SK-N-SH treated with all-trans-retinoic acid at 6 μM for 48 hours (cell line): ENCODE measurements around the gene PRPSAP2.

Experiments used
- ATAC-seq: fragments of 200-7000 bp; cut with Tn5 transposase; 3 replicates; pipeline ENCODE4 v1.9.1; 2020; ENCODE audit warnings: mild to moderate bottlenecking, moderate library complexity
- ARNTL ChIP-seq: fragments of 450-650 bp; formaldehyde crosslinking; IDR thresholded peaks from 2 replicates; pipeline ENCODE4 v1.5.0; 2020; ENCODE audit warnings: low read depth, mild to moderate bottlenecking, moderate library complexity, borderline replicate concordance
- BACH2 ChIP-seq: fragments of 250-450 bp; sonication (Bioruptor Pico); IDR thresholded peaks from 2 replicates; pipeline ENCODE4 v1.9.0; 2021; ENCODE audit warnings: mild to moderate bottlenecking, borderline replicate concordance
- CREB5 ChIP-seq: fragments of 250-450 bp; sonication (Bioruptor Pico); IDR thresholded peaks from 2 replicates; pipeline ENCODE4 v1.5.1; 2020; ENCODE audit warnings: low read depth, mild to moderate bottlenecking, moderate library complexity
- CSDC2 ChIP-seq: fragments of 250-450 bp; sonication (Bioruptor Pico); IDR thresholded peaks from 2 replicates; pipeline ENCODE4 v1.5.0; 2020; ENCODE audit warnings: mild to moderate bottlenecking, moderate library complexity
- CSRNP3 ChIP-seq: fragments of 250-450 bp; sonication (Bioruptor Pico); IDR thresholded peaks from 2 replicates; pipeline ENCODE4 v1.5.1; 2021; ENCODE audit warnings: mild to moderate bottlenecking, moderate library complexity
- GLIS3 ChIP-seq: fragments of 250-450 bp; sonication (Bioruptor Pico); IDR thresholded peaks from 2 replicates; pipeline ENCODE4 v1.5.0; 2020; ENCODE audit warnings: mild to moderate bottlenecking, moderate library complexity
- ISL1 ChIP-seq: fragments of 250-450 bp; sonication (Bioruptor Pico); IDR thresholded peaks from 2 replicates; pipeline ENCODE4 v2.1.2; 2022; ENCODE audit warnings: mild to moderate bottlenecking, moderate library complexity
- OSR1 ChIP-seq: fragments of 250-450 bp; sonication (Bioruptor Pico); IDR thresholded peaks from 2 replicates; pipeline ENCODE4 v1.8.0; 2022; ENCODE audit warnings: moderate library complexity, mild to moderate bottlenecking, inconsistent platforms
- PATZ1 ChIP-seq: fragments of 250-450 bp; sonication (Bioruptor Pico); IDR thresholded peaks from 2 replicates; pipeline ENCODE4 v1.8.0; 2020; ENCODE audit warnings: mild to moderate bottlenecking, moderate library complexity, borderline replicate concordance
- PPARA ChIP-seq: fragments of 250-450 bp; sonication (Bioruptor Pico); IDR thresholded peaks from 2 replicates; pipeline ENCODE4 v1.5.0; 2020; ENCODE audit warnings: mild to moderate bottlenecking, borderline replicate concordance
- RARB ChIP-seq: fragments of 250-450 bp; sonication (Bioruptor Pico); IDR thresholded peaks from 2 replicates; pipeline ENCODE4 v1.8.0; 2021; ENCODE audit warnings: mild to moderate bottlenecking, moderate library complexity
- SNAI2 ChIP-seq: fragments of 250-450 bp; sonication (Bioruptor Pico); IDR thresholded peaks from 2 replicates; pipeline ENCODE4 v1.5.0; 2020; ENCODE audit warnings: mild to moderate bottlenecking, moderate library complexity
- TCF4 ChIP-seq: fragments of 250-450 bp; sonication (Bioruptor Pico); IDR thresholded peaks from 2 replicates; pipeline ENCODE4 v1.8.0; 2021; ENCODE audit warnings: mild to moderate bottlenecking, moderate library complexity, borderline replicate concordance
- TSHZ2 ChIP-seq: fragments of 250-450 bp; sonication (Bioruptor Pico); IDR thresholded peaks from 2 replicates; pipeline ENCODE4 v1.5.0; 2020; ENCODE audit warnings: mild to moderate bottlenecking, moderate library complexity
- ZC3H10 ChIP-seq: fragments of 250-450 bp; sonication (Bioruptor Pico); IDR thresholded peaks from 2 replicates; pipeline ENCODE4 v1.5.1; 2021; ENCODE audit warnings: mild to moderate bottlenecking, moderate library complexity
- ZFP3 ChIP-seq: fragments of 250-450 bp; sonication (Bioruptor Pico); IDR thresholded peaks from 2 replicates; pipeline ENCODE4 v1.5.0; 2020; ENCODE audit warnings: mild to moderate bottlenecking, moderate library complexity
- ZFP30 ChIP-seq: fragments of 450-650 bp; formaldehyde crosslinking; IDR thresholded peaks from 2 replicates; pipeline ENCODE4 v1.5.0; 2022; ENCODE audit warnings: mild to moderate bottlenecking, moderate library complexity
- ZNF565 ChIP-seq: fragments of 450-650 bp; formaldehyde crosslinking; conservative IDR thresholded peaks from 2 replicates; pipeline ENCODE4 v1.5.0; 2020; ENCODE audit warnings: low read depth, mild to moderate bottlenecking, moderate library complexity
- ZNF70 ChIP-seq: fragments of 450-650 bp; formaldehyde crosslinking; IDR thresholded peaks from 2 replicates; pipeline ENCODE4 v1.5.0; 2020; ENCODE audit warnings: mild to moderate bottlenecking, moderate library complexity
- ZNF8 ChIP-seq: fragments of 450-650 bp; formaldehyde crosslinking; IDR thresholded peaks from 2 replicates; pipeline ENCODE4 v1.5.0; 2020; ENCODE audit warnings: mild to moderate bottlenecking, moderate library complexity

PRPSAP2 gene

GRCh38 chr17:18905226-18905625, 47.3 kb downstream of the PRPSAP2 start:
- no peak for ATAC-seq
- TF ChIP-seq TCF4 (no peak), CSDC2 (CRISPR knock-in tag) (no peak), ZC3H10 (CRISPR knock-in tag) (no peak)

GRCh38 chr17:18910326-18910725, 52.4 kb downstream of the PRPSAP2 start:
- no peak for ATAC-seq

GRCh38 chr17:18910881-18911280, 53.0 kb downstream of the PRPSAP2 start:
- TF ChIP-seq SNAI2 (CRISPR knock-in tag): no peak
- no peak for TF ChIP-seq GLIS3 (CRISPR knock-in tag)
- TF ChIP-seq ZFP3 (CRISPR knock-in tag): no peak
- no peak for TF ChIP-seq ZNF565
- TF ChIP-seq PATZ1 (CRISPR knock-in tag): no peak
- no peak for TF ChIP-seq CSDC2 (CRISPR knock-in tag)
- TF ChIP-seq, all 23 proteins: peak for 0
- ATAC-seq: no peak

More at GRCh38 chr17:18910326-18910725, 52.4 kb downstream of the PRPSAP2 start:
- TF ChIP-seq RARB (CRISPR knock-in tag): no peak
- TF ChIP-seq ZNF70 (CRISPR knock-in tag): no peak
- TF ChIP-seq ZNF565: no peak
- TF ChIP-seq ZFP3 (CRISPR knock-in tag): no peak
- no peak for TF ChIP-seq GLIS3 (CRISPR knock-in tag)
- TF ChIP-seq PATZ1 (CRISPR knock-in tag): no peak
- TF ChIP-seq ISL1 (CRISPR knock-in tag): no peak

- TF ChIP-seq ZNF565 (no peak), RARB (CRISPR knock-in tag) (no peak), ZNF70 (CRISPR knock-in tag) (no peak), ZNF8 (no peak), ZFP30 (CRISPR knock-in tag) (no peak), ARNTL (no peak), OSR1 (CRISPR knock-in tag) (no peak), ZFP3 (CRISPR knock-in tag) (no peak), ISL1 (CRISPR knock-in tag) (no peak), BACH2 (CRISPR knock-in tag) (no peak)
- no peak for ATAC-seq
Observed at GRCh38 chr17:18916816-18917500, 59.0 kb downstream of the PRPSAP2 start.

- no peak for ATAC-seq
- TF ChIP-seq OSR1 (CRISPR knock-in tag): no peak
- TF ChIP-seq ZNF565: no peak
- no peak for TF ChIP-seq TSHZ2
- no peak for TF ChIP-seq ZNF70 (CRISPR knock-in tag)
- TF ChIP-seq CSRNP3 (CRISPR knock-in tag): no peak
- no peak for TF ChIP-seq ZFP30 (CRISPR knock-in tag)
- no peak for TF ChIP-seq CREB5 (CRISPR knock-in tag)
- TF ChIP-seq ZC3H10 (CRISPR knock-in tag): no peak
- no peak for TF ChIP-seq SNAI2 (CRISPR knock-in tag)
- no peak for TF ChIP-seq ZNF8
- TF ChIP-seq PPARA (CRISPR knock-in tag): no peak
- no peak for TF ChIP-seq PATZ1 (CRISPR knock-in tag)
- TF ChIP-seq ZFP3 (CRISPR knock-in tag): no peak
- TF ChIP-seq ISL1 (CRISPR knock-in tag): no peak
- TF ChIP-seq BACH2 (CRISPR knock-in tag): no peak
Observed at GRCh38 chr17:18917506-18918032, 59.6 kb downstream of the PRPSAP2 start.
